T-helper 1 cell (primary cell): Measurements from ENCODE around the gene LSP1.

Source experiments
- DNase-seq, 5 donors: peaks; one replicate each; pipeline ENCODE4 v3.0.0-alpha.2; 2012 to 2020

Gene LSP1

GRCh38 chr11:1890856-1891830, 38.3 kb downstream of the LSP1 start:
- no peak for DNase-seq

GRCh38 chr11:1891831-1892115, 38.9 kb downstream of the LSP1 start, which contains the start of gene PRR33:
TSS of gene PRR33 (minus strand) at chr11:1891895. CDS start at chr11:1890584, 1,311 bp downstream.
- no peak for DNase-seq

- DNase-seq = no peak
Measured at GRCh38 chr11:1892116-1892515, 39.2 kb downstream of the LSP1 start.

- no peak for DNase-seq
Measured at GRCh38 chr11:1892558-1892957, 39.7 kb downstream of the LSP1 start.

GRCh38 chr11:1893581-1894359, 40.9 kb downstream of the LSP1 start:
- no peak for DNase-seq

GRCh38 chr11:1894759-1895158, 41.9 kb downstream of the LSP1 start:
- no peak for DNase-seq

- no peak for DNase-seq
Measured at GRCh38 chr11:1896468-1896867, 43.6 kb downstream of the LSP1 start.

- DNase-seq = no peak
Measured at GRCh38 chr11:1896923-1897322, 44.0 kb downstream of the LSP1 start.

GRCh38 chr11:1899090-1899489, 46.2 kb downstream of the LSP1 start:
- no peak for DNase-seq

GRCh38 chr11:1899686-1900085, 46.8 kb downstream of the LSP1 start:
- DNase-seq = no peak

GRCh38 chr11:1906181-1906580, 53.3 kb downstream of the LSP1 start:
- DNase-seq = no peak

GRCh38 chr11:1906611-1907423, 53.9 kb downstream of the LSP1 start:
- DNase-seq = no peak

GRCh38 chr11:1908618-1909017, 55.7 kb downstream of the LSP1 start:
- no peak for DNase-seq

- DNase-seq = no peak
Measured at GRCh38 chr11:1909524-1909923, 56.6 kb downstream of the LSP1 start.

GRCh38 chr11:1912289-1912878, 59.5 kb downstream of the LSP1 start:
- no peak for DNase-seq

GRCh38 chr11:1913271-1914060, 60.6 kb downstream of the LSP1 start:
- DNase-seq = no peak

- no peak for DNase-seq
Measured at GRCh38 chr11:1915795-1916131, 62.9 kb downstream of the LSP1 start.

GRCh38 chr11:1916132-1916985, 63.5 kb downstream of the LSP1 start:
- DNase-seq = no peak

GRCh38 chr11:1916986-1917522, 64.2 kb downstream of the LSP1 start:
- DNase-seq = no peak
